Endothelial cell of hepatic sinusoid (primary cell): ENCODE data around the gene GFY.
"Not testable (repeated sequence)": the region's sequence is repeated elsewhere in the genome, so short reads cannot be mapped to it uniquely, and the experiment has no call there.

Experiments
- in situ Hi-C: cut with HindIII; loops from 2 replicates; pipeline ENCODE4 v1.10.0; 2017; ENCODE audit warnings: low sequenced_read_pairs

GFY gene

GRCh38 chr19:49442771-49443365 is 17.7 kb downstream of the GFY start:
- in situ Hi-C loops: no loop called here

DNA sequence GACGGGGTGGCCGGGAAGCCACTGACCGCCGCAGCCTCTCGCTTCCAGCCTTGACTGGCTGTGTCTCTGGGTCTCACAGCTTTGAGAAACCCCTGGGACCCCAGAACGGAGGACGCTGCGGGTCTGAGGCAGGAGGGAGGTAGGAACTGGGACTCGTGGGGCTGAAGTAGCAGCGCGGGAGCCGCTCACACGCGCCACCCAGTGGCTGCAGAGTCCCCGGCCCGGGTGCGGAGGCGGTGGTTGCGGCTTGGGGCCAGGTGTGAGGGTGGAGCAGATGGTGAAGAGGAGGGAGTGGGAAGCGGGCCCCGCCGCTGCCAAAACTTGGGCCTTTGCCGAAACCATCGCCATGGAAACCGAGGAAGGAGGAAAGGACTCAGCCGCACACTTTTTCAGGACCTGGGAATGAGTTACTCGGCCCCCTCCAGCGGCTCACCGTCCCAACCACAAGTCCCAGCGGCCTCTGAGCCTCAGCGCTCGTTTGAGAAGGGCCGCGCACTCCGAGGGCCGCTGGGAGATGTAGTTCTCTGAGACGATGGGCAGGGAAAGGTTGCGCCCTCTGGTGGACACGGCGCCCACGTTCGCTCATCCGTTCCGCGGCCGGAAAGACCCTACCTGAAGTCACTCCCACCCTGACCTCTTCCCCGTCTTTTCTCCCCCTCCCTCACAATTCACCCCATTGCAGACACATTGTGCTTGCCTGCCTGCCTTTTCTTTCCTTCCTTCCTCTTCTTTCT is 18.3 kb downstream of the GFY start:
- in situ Hi-C loops: no loop called here

- in situ Hi-C loops: not testable (repeated sequence)
Measured at GRCh38 chr19:49444100-49444700, 19.0 kb downstream of the GFY start.

- in situ Hi-C loops: no loop called here
Measured at GRCh38 chr19:49445997-49446396, 20.8 kb downstream of the GFY start.

DNA sequence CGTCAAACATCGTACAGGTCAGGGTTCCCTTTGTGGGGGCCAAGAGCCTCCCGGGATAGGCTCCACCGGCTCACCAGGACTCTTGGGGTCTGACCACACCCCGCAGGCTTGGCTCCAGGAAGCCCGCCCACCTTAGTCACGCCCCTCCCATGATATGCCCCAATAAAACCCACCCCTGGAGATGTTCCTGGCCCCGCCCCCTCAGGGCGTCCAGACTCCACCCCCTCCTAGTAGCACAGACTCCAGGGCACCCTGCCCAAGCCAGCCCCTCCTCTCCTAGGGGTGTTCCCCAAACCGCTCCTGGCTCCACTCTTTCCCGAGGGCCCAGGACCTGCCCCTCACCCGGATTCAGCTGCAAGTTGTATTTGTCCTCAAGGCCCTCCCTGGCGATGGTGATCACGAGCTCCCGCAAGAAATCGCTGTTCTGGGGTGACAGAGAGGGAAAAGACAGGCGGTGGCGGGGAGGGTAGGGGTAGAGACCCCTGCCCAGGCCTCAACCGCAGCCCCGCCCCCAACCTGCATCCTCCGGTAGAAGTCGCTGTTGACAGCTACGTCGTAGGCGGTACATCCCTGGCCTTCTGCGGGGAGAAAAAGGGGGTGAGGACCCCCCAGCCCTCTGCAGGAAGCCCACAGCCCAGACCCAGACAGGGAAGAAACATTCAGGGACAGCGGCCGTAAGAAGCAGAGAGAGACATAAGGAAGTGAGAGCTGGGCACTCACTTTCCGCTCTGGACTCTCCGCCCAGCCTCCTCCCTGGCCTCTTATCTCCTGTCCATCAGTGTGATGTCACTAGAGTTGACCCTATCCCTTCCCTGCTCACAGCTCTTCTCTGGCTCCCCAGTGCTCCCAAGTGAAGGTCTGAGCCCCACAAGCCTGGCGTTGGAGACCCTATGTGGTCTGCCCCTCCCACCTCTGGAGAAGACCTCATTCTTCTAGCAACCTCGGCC is 22.6 kb downstream of the GFY start:
- in situ Hi-C loops: no loop called here

DNA sequence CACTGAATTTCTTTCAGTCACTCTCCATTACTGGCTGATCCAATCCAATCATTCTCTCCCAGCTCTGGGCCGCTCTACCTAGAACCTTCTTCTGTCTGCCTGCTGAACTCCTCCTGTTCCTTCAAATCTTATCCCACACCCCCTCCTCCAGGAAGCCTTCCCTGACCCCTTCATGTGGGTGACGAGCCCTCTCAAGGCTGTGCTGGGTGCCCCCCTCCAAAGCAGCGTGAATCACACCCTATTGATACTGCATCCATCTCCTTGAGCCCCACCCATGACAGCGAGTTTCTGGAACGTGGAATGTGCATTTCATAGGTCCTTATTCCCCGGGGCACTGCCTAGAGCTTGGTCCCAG is 23.2 kb downstream of the GFY start:
- in situ Hi-C loops: no loop called here

DNA sequence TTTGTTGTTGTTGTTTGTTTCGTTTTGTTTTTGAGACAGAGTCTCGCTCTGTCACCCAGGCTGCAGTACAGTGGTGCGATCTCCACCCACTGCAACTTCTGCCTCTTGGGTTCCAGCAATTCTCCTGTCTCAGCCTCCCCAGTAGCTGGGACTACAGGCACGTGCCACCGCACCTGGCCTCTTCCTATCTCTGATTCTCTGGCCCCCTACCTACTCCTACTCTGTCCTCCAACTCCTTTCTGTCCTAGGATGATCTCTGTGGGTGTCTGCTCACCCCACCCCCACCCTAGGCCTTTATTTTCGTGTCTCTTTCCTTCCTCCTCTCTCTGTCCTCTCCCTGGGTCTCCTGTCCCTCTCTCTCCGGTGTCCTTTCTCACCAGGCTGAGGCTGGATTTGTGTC is 25.2 kb downstream of the GFY start:
- in situ Hi-C loops: no loop called here

- in situ Hi-C loops: no loop called here
Measured at GRCh38 chr19:49451430-49452181, 26.4 kb downstream of the GFY start, which contains the start of gene PIH1D1. Gene PIH1D1, minus strand, starts transcription at chr19:49451814. Its CDS starts 240 bp downstream, at chr19:49451574.

GRCh38 chr19:49453013-49453756 is 28.0 kb downstream of the GFY start, which contains the start of gene ALDH16A1:
Gene ALDH16A1, plus strand, starts transcription at chr19:49453225. Its CDS starts 107 bp downstream, at chr19:49453332.
- in situ Hi-C loops: no loop called here

DNA sequence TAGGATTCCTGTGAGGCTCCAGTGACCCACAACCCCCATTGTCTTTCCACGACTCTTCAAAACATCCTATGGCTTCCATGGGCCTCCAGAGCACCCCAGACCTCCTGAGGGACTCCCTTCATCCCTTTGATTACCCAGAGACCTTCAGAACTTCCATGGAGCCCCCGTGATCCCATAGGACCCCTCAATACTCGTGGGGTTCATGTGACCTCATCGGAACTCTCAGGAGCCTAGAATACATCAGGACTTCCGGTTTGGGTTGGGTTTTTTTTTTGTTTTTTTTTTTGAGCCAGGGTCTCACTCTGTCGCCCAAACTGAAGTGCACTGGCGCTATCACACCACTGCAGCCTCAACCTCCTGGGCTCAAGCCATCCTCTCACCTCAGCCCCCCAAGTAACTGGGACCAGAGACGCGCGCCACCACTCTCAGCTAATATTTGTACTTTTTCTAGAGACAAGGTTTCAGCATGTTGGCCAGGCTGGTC is 28.6 kb downstream of the GFY start:
- in situ Hi-C loops: no loop called here

GRCh38 chr19:49455773-49456172 is 30.6 kb downstream of the GFY start:
- in situ Hi-C loops: no loop called here

- in situ Hi-C loops: no loop called here
Measured at GRCh38 chr19:49456326-49456725, 31.1 kb downstream of the GFY start.

DNA sequence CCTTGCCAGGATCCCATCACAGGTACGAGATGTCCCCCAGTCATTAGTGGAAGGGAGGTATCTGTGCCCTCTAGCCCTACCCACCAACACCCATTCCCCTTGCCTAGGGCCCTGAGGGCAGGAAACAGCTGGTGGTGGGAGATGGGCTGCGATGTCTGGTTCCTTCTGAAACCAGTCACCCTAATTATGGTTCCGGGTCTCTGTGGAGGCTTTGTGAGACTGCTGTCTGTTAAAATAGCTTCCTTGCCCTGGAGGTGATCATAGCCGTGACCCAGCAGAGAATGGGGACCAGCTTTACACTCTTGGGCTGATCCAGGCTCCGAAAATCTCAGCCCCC is 33.3 kb downstream of the GFY start:
- in situ Hi-C loops: no loop called here

GRCh38 chr19:49459388-49459787 is 34.2 kb downstream of the GFY start:
- in situ Hi-C loops: no loop called here

GRCh38 chr19:49461130-49461529 is 35.9 kb downstream of the GFY start:
- in situ Hi-C loops: not testable (repeated sequence)

DNA sequence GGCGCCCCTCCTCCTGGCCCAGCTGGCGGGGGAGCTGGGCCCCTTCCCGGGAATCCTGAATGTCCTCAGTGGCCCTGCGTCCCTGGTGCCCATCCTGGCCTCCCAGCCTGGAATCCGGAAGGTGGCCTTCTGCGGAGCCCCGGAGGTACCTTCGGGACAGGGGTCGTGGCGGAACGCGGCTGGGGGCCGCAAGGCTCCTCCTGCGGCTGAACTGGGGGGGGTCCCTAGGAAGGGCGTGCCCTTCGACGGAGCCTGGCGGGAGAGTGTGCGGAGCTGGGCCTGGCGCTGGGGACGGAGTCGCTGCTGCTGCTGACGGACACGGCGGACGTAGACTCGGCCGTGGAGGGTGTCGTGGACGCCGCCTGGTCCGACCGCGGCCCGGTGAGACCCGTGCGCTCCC is 36.5 kb downstream of the GFY start:
- in situ Hi-C loops: no loop called here

GRCh38 chr19:49462492-49462891 is 37.3 kb downstream of the GFY start:
- in situ Hi-C loops: no loop called here

GRCh38 chr19:49463960-49464740 is 39.0 kb downstream of the GFY start:
- in situ Hi-C loops: no loop called here

- in situ Hi-C loops: no loop called here
Measured at GRCh38 chr19:49465371-49465770, 40.2 kb downstream of the GFY start.
